HCT116 (cell line): ENCODE data around the gene C2CD2. TPM values are rescaled to one million over a fixed set of nuclear protein-coding genes. Genes with fewer than 3 reads are reported as not detected.

Experiments used
- ATAC-seq: fragments of 200-7000 bp; cut with Tn5 transposase; 2 replicates; pipeline ENCODE4 v1.9.1; 2020; ENCODE audit warnings: mild to moderate bottlenecking, moderate library complexity
- BruUV-seq: library from RNA; stranded (reverse); fragments of 400-500 nt; replicated peaks from 2 replicates; lab custom pipeline; 2021; lab: Mats Ljungman, UMichigan
- CTCF ChIA-PET: fragments of 300-600 bp; sonication (Branson Sonifier 250); formaldehyde crosslinking; loops from one replicate; lab custom pipeline; 2021; ENCODE audit warnings: antibody characterized with exemption; lab: Charles Lee
- POLR2A ChIA-PET: fragments of 300-600, 350-600 bp; sonication (Branson Sonifier 250); formaldehyde crosslinking; loops from one replicate; lab custom pipeline; 2021; ENCODE audit warnings: antibody characterized with exemption; lab: Charles Lee
- RAD21 ChIA-PET, 2 experiments: fragments of 300-600 bp; sonication (Branson Sonifier 250); formaldehyde crosslinking; loops; one replicate each; lab custom pipeline; 2023; ENCODE audit warnings: low total read pairs in 2 of 2; ENCODE audit not compliant: uncharacterized antibody in 2 of 2, unreplicated experiment in 2 of 2, low non-redundant PET in 1 of 2; lab: Charles Lee
- DNase-seq: peaks from one replicate; pipeline ENCODE4 v3.0.0-alpha.2; 2010; ENCODE audit warnings: low read depth, low spot score
- H2AFZ ChIP-seq: fragments of 200-600 bp; shearing (Covaris generic), sonication (generic); 2 replicates; pipeline ENCODE4 v1.6.1; 2017; ENCODE audit warnings: low read depth, mixed run types, mixed read lengths, antibody characterized with exemption, low read length; ENCODE audit not compliant: poor library complexity, severe bottlenecking
- H3K27ac ChIP-seq: 2 replicates; pipeline ENCODE4 v1.5.1; 2012; ENCODE audit warnings: low read depth, low read length
- H3K27me3 ChIP-seq: fragments of 200-600 bp; sonication (generic); 2 replicates; pipeline ENCODE4 v1.6.1; 2016; ENCODE audit warnings: mixed run types, low read length, mixed read lengths; ENCODE audit not compliant: insufficient read depth
- H3K36me3 ChIP-seq, 2 experiments: fragments of 200-500 bp in 1 of 2; fragments of 200-600 bp in 1 of 2; sonication (Bioruptor generic) in 1 of 2; sonication (generic) in 1 of 2; 2 replicates each; pipeline versions ENCODE4 v1.5.1 to v1.6.1; 2014 to 2016; ENCODE audit warnings: low read length in 2 of 2, inconsistent platforms in 1 of 2, mixed read lengths in 1 of 2, mixed run types in 1 of 2; ENCODE audit not compliant: insufficient read depth in 2 of 2, control insufficient read depth in 1 of 2
- H3K4me1 ChIP-seq, 2 experiments: fragments of 200-600 bp in 1 of 2; sonication (generic) in 1 of 2; 2 replicates each; pipeline versions ENCODE4 v1.5.1 to v1.6.1; 2012 to 2017; ENCODE audit warnings: low read length in 2 of 2, inconsistent platforms in 1 of 2, mild to moderate bottlenecking in 1 of 2, mixed read lengths in 1 of 2, mixed run types in 1 of 2, moderate library complexity in 1 of 2; ENCODE audit not compliant: insufficient read depth in 2 of 2, control insufficient read depth in 1 of 2
- H3K4me2 ChIP-seq: fragments of 200-600 bp; sonication (generic); 2 replicates; pipeline ENCODE4 v1.6.1; 2017; ENCODE audit warnings: mixed run types, low read length, mixed read lengths
- H3K4me3 ChIP-seq, 2 experiments: fragments of 200-600 bp in 1 of 2; sonication (generic) in 1 of 2; replicated peaks in 1 of 2; 2 replicates each; pipeline ENCODE4 v1.5.1; 2011 to 2016; ENCODE audit warnings: low read length in 2 of 2, control low read depth in 1 of 2, low read depth in 1 of 2, mild to moderate bottlenecking in 1 of 2, mixed read lengths in 1 of 2, mixed run types in 1 of 2
- H3K79me2 ChIP-seq: fragments of 200-600 bp; sonication (generic); 2 replicates; pipeline ENCODE4 v1.6.1; 2017; ENCODE audit warnings: mild to moderate bottlenecking, mixed run types, low read length, moderate library complexity, mixed read lengths; ENCODE audit not compliant: insufficient read depth
- H3K9ac ChIP-seq: fragments of 200-600 bp; sonication (generic); 2 replicates; pipeline ENCODE4 v1.6.1; 2016; ENCODE audit warnings: low read length, mixed read lengths
- H3K9me2 ChIP-seq: fragments of 200-600 bp; sonication (generic), shearing (Covaris generic); 2 replicates; pipeline ENCODE4 v1.6.1; 2017; ENCODE audit warnings: mixed run types, mild to moderate bottlenecking, moderate library complexity; ENCODE audit not compliant: insufficient read depth
- H3K9me3 ChIP-seq, 2 experiments: fragments of 200-500 bp in 1 of 2; fragments of 200-600 bp in 1 of 2; sonication (Bioruptor generic) in 1 of 2; sonication (generic) in 1 of 2; 2 replicates each; pipeline ENCODE4 v1.6.1; 2014 to 2017; ENCODE audit warnings: low read length in 2 of 2, mixed read lengths in 2 of 2, inconsistent platforms in 1 of 2, low read depth in 1 of 2, mild to moderate bottlenecking in 1 of 2, mixed run types in 1 of 2, moderate library complexity in 1 of 2; ENCODE audit not compliant: control insufficient read depth in 1 of 2, insufficient read depth in 1 of 2
- H4K20me1 ChIP-seq: fragments of 200-600 bp; sonication (generic), shearing (Covaris generic); 2 replicates; pipeline ENCODE4 v1.6.1; 2017; ENCODE audit warnings: mixed run types, mild to moderate bottlenecking, moderate library complexity; ENCODE audit not compliant: insufficient read depth
- FOSL1 ChIP-seq: IDR thresholded peaks from 2 replicates; pipeline ENCODE4 v1.6.1; 2012; ENCODE audit warnings: low read depth
- POLR2AphosphoS5 ChIP-seq: IDR thresholded peaks from 2 replicates; pipeline ENCODE4 v1.6.1; 2011; ENCODE audit warnings: mild to moderate bottlenecking, low read depth, low read length, moderate library complexity
- RAD21 ChIP-seq: IDR thresholded peaks from 2 replicates; pipeline ENCODE4 v1.6.1; 2012; ENCODE audit warnings: low read depth, mild to moderate bottlenecking
- TCF7L2 ChIP-seq: IDR thresholded peaks from 2 replicates; pipeline ENCODE4 v1.7.0; 2011; ENCODE audit warnings: borderline replicate concordance, inconsistent platforms; ENCODE audit not compliant: insufficient read depth, insufficient read length; ENCODE audit errors: extremely low read depth
- ZFX ChIP-seq: fragments of 450-650 bp; IDR thresholded peaks from 2 replicates; pipeline ENCODE4 v1.6.1; 2017
- intact Hi-C: fragments of 100-400 bp; cut with micrococcal nuclease; formaldehyde crosslinking; loops from 2 replicates; pipeline ENCODE4 v1.10.0; 2022
- total RNA-seq: library from RNA; stranded (reverse); gene quantifications from one replicate; pipeline ENCODE4 v1.2.1, GENCODE V29; 2021; ENCODE audit not compliant: unreplicated experiment
- TF ChIP-seq, protein P1 (sequence below): IDR thresholded peaks from 2 replicates; pipeline ENCODE4 v1.6.1; 2011; ENCODE audit warnings: mild to moderate bottlenecking, low read length, moderate library complexity; ENCODE audit not compliant: insufficient replicate concordance; ENCODE audit errors: extremely low read depth

The C2CD2 gene
- total RNA-seq, 1 experiment from 2014 or later: 22.0 TPM

DNA sequence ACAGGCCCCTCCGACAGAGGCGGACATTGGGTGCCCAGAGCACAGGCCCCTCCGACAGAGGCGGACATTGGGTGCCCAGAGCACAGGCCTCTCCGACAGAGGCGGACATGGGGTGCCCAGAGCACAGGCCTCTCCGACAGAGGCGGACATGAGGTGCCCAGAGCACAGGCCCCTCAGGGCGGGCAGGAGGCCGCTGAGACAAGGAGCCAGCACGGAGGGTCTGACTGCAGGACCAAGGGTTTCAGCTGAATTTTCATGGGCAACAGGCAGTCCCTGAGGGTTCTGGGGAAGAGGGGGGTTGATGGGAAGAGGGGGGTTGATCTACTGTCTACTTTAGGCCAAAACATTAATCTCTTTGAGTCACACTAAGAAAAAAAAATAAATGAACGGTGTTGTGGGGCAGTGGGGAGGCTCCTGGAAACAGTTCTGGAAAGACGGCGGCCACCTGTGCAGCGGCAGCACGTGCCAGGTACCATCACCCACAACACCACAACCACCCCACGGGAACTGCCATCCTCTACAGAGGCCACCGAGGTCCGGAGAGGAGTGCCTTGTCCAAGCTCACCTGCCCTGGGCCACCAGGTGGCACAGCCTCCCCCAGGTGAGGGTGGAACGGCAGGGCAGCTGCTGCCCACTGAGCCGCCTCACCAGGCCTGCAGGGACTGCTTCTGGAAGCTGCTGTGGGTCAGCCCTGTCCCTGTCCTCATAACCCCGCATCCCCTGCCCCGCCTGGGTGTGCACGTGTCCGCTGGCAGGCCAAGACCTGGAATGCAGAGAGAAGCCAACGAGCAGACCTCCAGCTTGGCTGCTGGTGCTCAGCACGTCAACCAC is 95.1 kb downstream of the C2CD2 start:
- no peak for ATAC-seq
- intact Hi-C loops: no loop called here
- Histone ChIP-seq H3K27me3 (no peaks in the 10 kb centered on the region), H3K4me1 (0 out of 4 replicates have a peak, but pooled peaks cover 0 to 4% of the 10 kb centered on the region in 2 experiments)
- TF ChIP-seq, protein P1, sequence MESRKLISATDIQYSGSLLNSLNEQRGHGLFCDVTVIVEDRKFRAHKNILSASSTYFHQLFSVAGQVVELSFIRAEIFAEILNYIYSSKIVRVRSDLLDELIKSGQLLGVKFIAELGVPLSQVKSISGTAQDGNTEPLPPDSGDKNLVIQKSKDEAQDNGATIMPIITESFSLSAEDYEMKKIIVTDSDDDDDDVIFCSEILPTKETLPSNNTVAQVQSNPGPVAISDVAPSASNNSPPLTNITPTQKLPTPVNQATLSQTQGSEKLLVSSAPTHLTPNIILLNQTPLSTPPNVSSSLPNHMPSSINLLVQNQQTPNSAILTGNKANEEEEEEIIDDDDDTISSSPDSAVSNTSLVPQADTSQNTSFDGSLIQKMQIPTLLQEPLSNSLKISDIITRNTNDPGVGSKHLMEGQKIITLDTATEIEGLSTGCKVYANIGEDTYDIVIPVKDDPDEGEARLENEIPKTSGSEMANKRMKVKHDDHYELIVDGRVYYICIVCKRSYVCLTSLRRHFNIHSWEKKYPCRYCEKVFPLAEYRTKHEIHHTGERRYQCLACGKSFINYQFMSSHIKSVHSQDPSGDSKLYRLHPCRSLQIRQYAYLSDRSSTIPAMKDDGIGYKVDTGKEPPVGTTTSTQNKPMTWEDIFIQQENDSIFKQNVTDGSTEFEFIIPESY: no peak
- TF ChIP-seq FOSL1 (no peak), RAD21 (no peak), POLR2AphosphoS5 (no peak), ZFX (no peak), TCF7L2 (no peak)
- TF ChIP-seq, all 23 proteins: peak for 0
- Histone ChIP-seq H3K9me3 (no peaks in the 10 kb centered on the region), H3K36me3 (no peaks in the 10 kb centered on the region; a peak in 1 of 4 replicates), H3K4me2 (no peak overlapping the region), H3K9ac (no peak overlapping the region), H3K9me2 (no peaks in the 10 kb centered on the region), H2AFZ (no peak overlapping the region), H4K20me1 (no peaks in the 10 kb centered on the region), H3K27ac (no peak overlapping the region), H3K79me2 (peaks cover 9% of the 10 kb centered on the region; the same call in 1 of the 2 replicates), H3K4me3 (no peak overlapping the region)
- ChIA-PET POLR2A (no interaction called here), CTCF (no interaction called here), RAD21 (no interaction called here)
- no peak for DNase-seq
- BruUV-seq: no TSS peak
